ENCODE data around the gene SEM1. TPM values are rescaled to one million over a fixed set of nuclear protein-coding genes. Genes with fewer than 3 reads are reported as not detected.
"Not testable (repeated sequence)": the region's sequence is repeated elsewhere in the genome, so short reads cannot be mapped to it uniquely, and the experiment has no call there.

Gene SEM1
- total RNA-seq, 1 donor from 2014 or later, result 17.2 TPM

GRCh38 chr7:96648784-96649183, 60.9 kb downstream of the SEM1 start:
- intact Hi-C loops (cut with DNase I), result no loop called here

GRCh38 chr7:96647733-96648132, 61.9 kb downstream of the SEM1 start:
- Histone ChIP-seq H3K9me3 (no peaks in the 10 kb centered on the region), H3K4me1 (no peaks in the 10 kb centered on the region), H3K4me3 (no peak overlapping the region), H3K36me3 (no peaks in the 10 kb centered on the region), H3K27me3 (no peaks in the 10 kb centered on the region), H3K27ac (no peak overlapping the region)
- intact Hi-C loops (cut with DNase I), result no loop called here
- DNase-seq (ENCODE audit: extremely low spot score in 2 of 2), result no peak
- TF ChIP-seq CTCF (IDR thresholded peaks at IDR 0.05) (no peak), POLR2AphosphoS5 (IDR thresholded peaks at IDR 0.05; ENCODE audit: insufficient read depth in 1 of 2, low read depth in 1 of 2) (no peak), POLR2A (IDR thresholded peaks at IDR 0.05) (no peak)

More at GRCh38 chr7:96648784-96649183, 60.9 kb downstream of the SEM1 start:
- Histone ChIP-seq H3K4me3 (no peak overlapping the region), H3K27ac (no peak overlapping the region), H3K27me3 (no peaks in the 10 kb centered on the region), H3K4me1 (no peaks in the 10 kb centered on the region), H3K9me3 (no peaks in the 10 kb centered on the region), H3K36me3 (no peaks in the 10 kb centered on the region)
- DNase-seq (ENCODE audit: extremely low spot score in 2 of 2), result no peak
- no peak for TF ChIP-seq POLR2A (IDR thresholded peaks at IDR 0.05)
- no peak for TF ChIP-seq CTCF (IDR thresholded peaks at IDR 0.05)
- no peak for TF ChIP-seq POLR2AphosphoS5 (IDR thresholded peaks at IDR 0.05; ENCODE audit: insufficient read depth in 1 of 2, low read depth in 1 of 2)

GRCh38 chr7:96645084-96645483, 64.6 kb downstream of the SEM1 start:
- no peaks in the 10 kb centered on the region for H3K9me3 ChIP-seq
- intact Hi-C loops (cut with DNase I), result no loop called here
- no peaks in the 10 kb centered on the region for H3K36me3 ChIP-seq
- no peak overlapping the region for H3K4me3 ChIP-seq
- TF ChIP-seq CTCF (IDR thresholded peaks at IDR 0.05) (no peak), POLR2A (IDR thresholded peaks at IDR 0.05) (no peak), POLR2AphosphoS5 (IDR thresholded peaks at IDR 0.05; ENCODE audit: insufficient read depth in 1 of 2, low read depth in 1 of 2) (no peak)
- no peaks in the 10 kb centered on the region for H3K27me3 ChIP-seq
- H3K27ac ChIP-seq, result no peak overlapping the region
- DNase-seq (ENCODE audit: extremely low spot score in 2 of 2), result no peak
- H3K4me1 ChIP-seq, result no peaks in the 10 kb centered on the region

- H3K9me3 ChIP-seq; H3K36me3 ChIP-seq; H3K27me3 ChIP-seq; H3K4me1 ChIP-seq; H3K4me3 ChIP-seq; DNase-seq (ENCODE audit: extremely low spot score in 2 of 2); H3K27ac ChIP-seq; intact Hi-C loops (cut with DNase I): not testable (repeated sequence)
Measured at GRCh38 chr7:96643436-96643835, 66.2 kb downstream of the SEM1 start.

GRCh38 chr7:96640054-96640453, 69.6 kb downstream of the SEM1 start:
- intact Hi-C loops (cut with DNase I), result no loop called here
- DNase-seq (ENCODE audit: extremely low spot score in 2 of 2), result no peak
- no peak overlapping the region for H3K4me3 ChIP-seq

More at GRCh38 chr7:96640054-96640453, 69.6 kb downstream of the SEM1 start:
- Histone ChIP-seq H3K27ac (no peak overlapping the region), H3K9me3 (no peaks in the 10 kb centered on the region), H3K27me3 (no peaks in the 10 kb centered on the region), H3K4me1 (no peaks in the 10 kb centered on the region), H3K36me3 (no peaks in the 10 kb centered on the region)
- no peak for TF ChIP-seq POLR2AphosphoS5 (IDR thresholded peaks at IDR 0.05; ENCODE audit: insufficient read depth in 1 of 2, low read depth in 1 of 2)
- no peak for TF ChIP-seq POLR2A (IDR thresholded peaks at IDR 0.05)
- no peak for TF ChIP-seq CTCF (IDR thresholded peaks at IDR 0.05)
